HG03196 (cell line): ENCODE data around the gene JAKMIP3.

Experiments
- ATAC-seq: cut with Tn5 transposase; IDR thresholded peaks from one replicate; pipeline ENCODE4 v1.9.1; 2021; ENCODE audit not compliant: unreplicated experiment

The JAKMIP3 gene

GRCh38 chr10:132110111-132110521 lies 44.4 kb downstream of the JAKMIP3 start:
- no peak for ATAC-seq

DNA sequence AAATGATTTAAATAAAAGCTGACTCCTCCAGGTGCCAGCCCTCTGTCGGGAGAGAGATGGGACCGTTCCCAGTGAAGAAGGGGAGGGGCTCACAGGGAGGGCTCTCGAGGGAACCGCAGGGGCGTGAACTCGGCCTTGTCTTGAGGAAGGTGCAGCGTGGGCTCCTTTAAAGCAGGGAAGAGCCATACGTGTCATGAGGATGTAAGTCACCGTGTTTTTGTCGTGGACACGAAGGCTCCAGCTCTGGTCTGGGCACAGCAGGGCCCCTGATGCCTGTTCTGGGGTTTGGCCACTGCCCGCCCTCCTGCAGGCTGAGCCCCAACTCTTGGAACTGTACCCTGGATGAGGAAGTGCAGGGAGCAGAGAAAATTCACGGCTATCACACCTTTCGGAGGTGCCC lies 45.0 kb downstream of the JAKMIP3 start:
- no peak for ATAC-seq

DNA sequence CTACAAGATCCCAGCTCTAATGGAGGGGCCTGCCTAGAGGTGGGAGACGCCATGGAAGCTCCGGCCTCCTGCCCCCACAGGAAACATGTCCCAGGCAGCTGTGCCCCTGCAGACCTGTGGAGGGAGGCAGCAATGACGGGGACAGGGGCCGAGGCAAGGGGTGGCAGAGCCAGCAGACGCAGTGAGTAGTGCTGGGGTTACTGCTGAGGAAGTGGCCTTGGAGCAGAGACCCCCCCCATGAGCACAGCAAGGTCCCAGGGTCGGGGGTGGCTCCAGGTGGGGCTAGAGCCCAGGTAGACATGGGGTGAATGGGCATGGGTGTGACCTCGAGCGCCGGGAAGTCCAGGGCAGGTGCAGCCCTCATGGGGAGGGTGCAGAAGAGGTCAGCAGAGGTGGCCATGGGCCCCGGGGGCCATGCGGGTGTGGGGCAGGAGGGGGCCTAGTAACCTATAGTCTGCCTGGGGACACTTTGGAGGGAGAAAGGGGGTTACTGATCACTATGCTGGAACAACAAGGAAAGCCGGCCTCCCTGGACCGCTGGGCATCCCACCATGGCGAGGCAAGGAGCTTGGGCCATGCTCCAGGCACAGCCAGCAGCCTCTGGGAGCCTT lies 45.5 kb downstream of the JAKMIP3 start:
- ATAC-seq, result no peak

GRCh38 chr10:132111871-132112341 lies 46.2 kb downstream of the JAKMIP3 start:
- no peak for ATAC-seq

- no peak for ATAC-seq
Measured at GRCh38 chr10:132112611-132113010, 46.9 kb downstream of the JAKMIP3 start.

DNA sequence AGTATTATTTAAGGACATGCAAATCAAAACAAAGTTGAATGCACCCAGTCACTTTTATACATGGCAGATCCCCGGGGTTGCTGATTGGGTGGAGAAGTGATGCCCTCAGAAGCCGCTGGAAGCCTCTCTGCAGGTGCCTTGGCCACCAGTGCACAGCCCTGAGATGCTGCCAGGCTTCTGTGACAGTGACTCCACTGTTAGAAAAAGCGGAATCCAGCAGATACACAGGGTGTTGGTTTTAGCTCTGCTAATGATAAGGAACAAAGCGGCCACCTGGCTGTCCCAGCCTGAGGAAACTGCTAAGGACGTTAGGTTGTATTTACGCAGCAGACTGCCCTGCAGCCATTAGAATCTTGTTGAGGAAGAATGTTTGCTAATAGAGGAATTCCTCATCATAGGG lies 47.5 kb downstream of the JAKMIP3 start:
- no peak for ATAC-seq

DNA sequence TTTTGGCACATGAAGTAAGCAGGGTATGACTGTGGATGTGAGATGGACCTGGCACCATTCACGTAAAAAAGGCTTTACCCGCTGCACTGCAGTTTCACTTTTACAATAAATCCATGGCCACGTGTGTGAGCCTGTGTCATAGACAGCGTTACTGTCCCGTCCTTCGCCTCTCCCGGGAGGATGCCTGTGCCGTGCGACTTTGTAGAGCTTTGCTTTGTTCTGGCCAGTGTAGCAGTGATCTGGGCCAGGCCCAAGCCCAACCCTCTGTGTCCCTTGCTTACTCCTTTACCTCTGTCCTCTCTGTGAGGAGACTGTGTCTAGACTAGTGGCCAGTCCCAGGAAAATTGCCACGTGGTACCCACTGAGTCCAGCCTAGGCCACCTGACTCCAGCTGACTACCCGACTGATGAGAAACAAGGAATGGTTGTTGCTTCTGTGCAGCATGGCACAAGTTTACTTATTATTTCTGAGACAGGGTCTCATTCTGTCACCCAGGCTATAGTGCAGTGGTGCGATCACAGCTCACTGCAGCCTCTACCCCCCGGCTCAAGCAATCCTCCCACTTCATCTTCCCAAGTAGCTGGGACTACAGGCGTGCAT lies 48.1 kb downstream of the JAKMIP3 start:
- ATAC-seq, result no peak

DNA sequence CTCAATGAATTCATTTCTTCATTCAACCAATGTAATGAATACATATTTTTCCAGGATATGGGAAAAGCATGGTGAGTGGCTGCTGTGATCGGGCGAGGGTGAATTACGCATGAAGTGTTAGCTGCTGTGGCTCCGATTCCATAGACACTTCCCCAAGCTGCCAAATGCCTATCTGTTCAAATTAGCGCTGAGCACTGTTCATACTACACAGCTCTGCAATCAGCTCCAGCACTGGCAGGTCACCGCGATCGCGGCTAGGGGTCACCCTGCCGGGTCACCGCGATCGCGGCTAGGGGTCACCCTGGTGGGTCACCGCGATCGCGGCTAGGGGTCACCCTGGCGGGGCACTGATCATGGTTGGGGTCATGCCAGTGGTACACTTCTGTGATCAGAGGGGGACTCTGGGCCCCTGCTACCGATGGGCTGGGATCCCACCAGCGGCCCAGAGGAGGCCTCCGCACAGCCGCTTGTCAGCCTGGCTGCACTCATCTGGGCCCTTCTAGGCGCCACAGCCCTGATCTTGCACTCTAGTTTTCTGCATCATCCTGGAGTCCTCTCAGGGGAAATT lies 49.3 kb downstream of the JAKMIP3 start:
- ATAC-seq, result no peak
